ENCODE data around the gene MXD1.
"Not testable (repeated sequence)": the region's sequence is repeated elsewhere in the genome, so short reads cannot be mapped to it uniquely, and the experiment has no call there.

Gene MXD1

GRCh38 chr2:69892838-69893424, 22.0 kb upstream of the MXD1 start:
- no CpG with 5 or more reads among the region's 7 CpGs for WGBS (ENCODE audit: extremely low coverage, insufficient coverage, insufficient read length)
- H2BK12ac ChIP-seq (ENCODE audit: low read length); H2BK120ac ChIP-seq (ENCODE audit: insufficient read depth, low read length, poor library complexity); H3K79me2 ChIP-seq (ENCODE audit: control insufficient read depth, insufficient read depth, low read length, poor library complexity); H3K23ac ChIP-seq (ENCODE audit: low read length); H3K4ac ChIP-seq (ENCODE audit: low read depth, low read length); H3K14ac ChIP-seq (ENCODE audit: low read length); H2AK5ac ChIP-seq (ENCODE audit: low read length); H2BK5ac ChIP-seq (ENCODE audit: low read depth, low read length, poor library complexity); H3K4me3 ChIP-seq (ENCODE audit: low read depth, low read length); H3K18ac ChIP-seq (ENCODE audit: low read length); H3K4me1 ChIP-seq (ENCODE audit: control insufficient read depth in 1 of 2, insufficient read depth in 2 of 2, low read length in 2 of 2); H3K79me1 ChIP-seq (ENCODE audit: low read length); H4K91ac ChIP-seq (ENCODE audit: low read depth, low read length); H3K9me3 ChIP-seq (ENCODE audit: insufficient read depth, low read depth, low read length); H3K27me3 ChIP-seq (ENCODE audit: insufficient read depth, low read length); H2AFZ ChIP-seq (ENCODE audit: insufficient read depth, low read length, poor library complexity); H3K4me2 ChIP-seq (ENCODE audit: low read length); H3K9ac ChIP-seq (ENCODE audit: low read length); H4K12ac ChIP-seq (ENCODE audit: low read depth, low read length); H3K27ac ChIP-seq (ENCODE audit: low read depth, low read length): not testable (repeated sequence)
- Histone ChIP-seq H4K8ac (ENCODE audit: low read depth, low read length) (peak overlapping the region; percentile 74), H3K36me3 (ENCODE audit: control insufficient read depth in 1 of 2, insufficient read depth in 2 of 2, low read length in 2 of 2) (peaks cover 11 to 12% of the 10 kb centered on the region in 2 experiments)
- DNase-seq = peak in 1 of 2 donors; percentile 32

- Histone ChIP-seq H3K36me3 (ENCODE audit: control insufficient read depth in 1 of 2, insufficient read depth in 2 of 2, low read length in 2 of 2) (peaks cover 12 to 13% of the 10 kb centered on the region in 2 experiments), H3K4me1 (ENCODE audit: control insufficient read depth in 1 of 2, insufficient read depth in 2 of 2, low read length in 2 of 2) (peaks cover 3 to 6% of the 10 kb centered on the region in 2 experiments), H3K4ac (ENCODE audit: low read depth, low read length) (peak within 1 kb of the TSS; percentile 93), H4K8ac (ENCODE audit: low read depth, low read length) (peak within 1 kb of the TSS; percentile 90), H2BK120ac (ENCODE audit: insufficient read depth, low read length, poor library complexity) (peak within 1 kb of the TSS; percentile 7), H4K91ac (ENCODE audit: low read depth, low read length) (peak within 1 kb of the TSS; percentile 55), H3K9me3 (ENCODE audit: insufficient read depth, low read depth, low read length) (no peaks in the 10 kb centered on the region), H3K4me2 (ENCODE audit: low read length) (peak within 1 kb of the TSS; percentile 62), H2AFZ (ENCODE audit: insufficient read depth, low read length, poor library complexity) (peak within 1 kb of the TSS; percentile 86), H2AK5ac (ENCODE audit: low read length) (no peak within 1 kb of the TSS), H3K4me3 (ENCODE audit: low read depth, low read length) (peak within 1 kb of the TSS; percentile 78), H3K23ac (ENCODE audit: low read length) (no peak within 1 kb of the TSS), H2BK12ac (ENCODE audit: low read length) (no peak within 1 kb of the TSS), H3K79me1 (ENCODE audit: low read length) (peaks cover 4% of the 10 kb centered on the region), H3K14ac (ENCODE audit: low read length) (peak within 1 kb of the TSS; percentile 46), H3K18ac (ENCODE audit: low read length) (peak within 1 kb of the TSS; percentile 84), H3K27ac (ENCODE audit: low read depth, low read length) (peak within 1 kb of the TSS; percentile 3), H4K12ac (ENCODE audit: low read depth, low read length) (peak within 1 kb of the TSS; percentile 70), H3K27me3 (ENCODE audit: insufficient read depth, low read length) (no peaks in the 10 kb centered on the region), H3K9ac (ENCODE audit: low read length) (peak within 1 kb of the TSS; percentile 70), H2BK5ac (ENCODE audit: low read depth, low read length, poor library complexity) (peak within 1 kb of the TSS; percentile 26), H3K79me2 (ENCODE audit: control insufficient read depth, insufficient read depth, low read length, poor library complexity) (peaks cover 6% of the 10 kb centered on the region)
- DNase-seq = peak; percentile 46 to 73
- WGBS (ENCODE audit: extremely low coverage, insufficient coverage, insufficient read length) = no CpG with 5 or more reads among the region's 32 CpGs
Measured at GRCh38 chr2:69893684-69894551, 21.0 kb upstream of the MXD1 start, which contains the start of gene SNRNP27. Gene SNRNP27, plus strand, starts transcription at chr2:69893956. Its CDS starts 29 bp downstream, at chr2:69893985.

- H3K9me3 ChIP-seq (ENCODE audit: insufficient read depth, low read depth, low read length); H3K23ac ChIP-seq (ENCODE audit: low read length); H2AK5ac ChIP-seq (ENCODE audit: low read length); H4K91ac ChIP-seq (ENCODE audit: low read depth, low read length); H2BK120ac ChIP-seq (ENCODE audit: insufficient read depth, low read length, poor library complexity); H3K79me1 ChIP-seq (ENCODE audit: low read length); H2BK5ac ChIP-seq (ENCODE audit: low read depth, low read length, poor library complexity); H3K27me3 ChIP-seq (ENCODE audit: insufficient read depth, low read length); DNase-seq; H3K79me2 ChIP-seq (ENCODE audit: control insufficient read depth, insufficient read depth, low read length, poor library complexity); H3K4me3 ChIP-seq (ENCODE audit: low read depth, low read length); H3K4me1 ChIP-seq (ENCODE audit: control insufficient read depth in 1 of 2, insufficient read depth in 2 of 2, low read length in 2 of 2); H3K14ac ChIP-seq (ENCODE audit: low read length); H2AFZ ChIP-seq (ENCODE audit: insufficient read depth, low read length, poor library complexity); H3K18ac ChIP-seq (ENCODE audit: low read length); H3K9ac ChIP-seq (ENCODE audit: low read length); H2BK12ac ChIP-seq (ENCODE audit: low read length); H3K27ac ChIP-seq (ENCODE audit: low read depth, low read length): not testable (repeated sequence)
- no CpG with 5 or more reads among the region's 23 CpGs for WGBS (ENCODE audit: extremely low coverage, insufficient coverage, insufficient read length)
- Histone ChIP-seq H4K12ac (ENCODE audit: low read depth, low read length) (peak overlapping the region; percentile 39), H3K4ac (ENCODE audit: low read depth, low read length) (peak overlapping the region; percentile 93), H3K36me3 (ENCODE audit: control insufficient read depth in 1 of 2, insufficient read depth in 2 of 2, low read length in 2 of 2) (peaks cover 15 to 18% of the 10 kb centered on the region in 2 experiments), H3K4me2 (ENCODE audit: low read length) (peak overlapping the region; percentile 62), H4K8ac (ENCODE audit: low read depth, low read length) (peak overlapping the region; percentile 70)
Measured at GRCh38 chr2:69894737-69895136, 20.2 kb upstream of the MXD1 start.

DNA sequence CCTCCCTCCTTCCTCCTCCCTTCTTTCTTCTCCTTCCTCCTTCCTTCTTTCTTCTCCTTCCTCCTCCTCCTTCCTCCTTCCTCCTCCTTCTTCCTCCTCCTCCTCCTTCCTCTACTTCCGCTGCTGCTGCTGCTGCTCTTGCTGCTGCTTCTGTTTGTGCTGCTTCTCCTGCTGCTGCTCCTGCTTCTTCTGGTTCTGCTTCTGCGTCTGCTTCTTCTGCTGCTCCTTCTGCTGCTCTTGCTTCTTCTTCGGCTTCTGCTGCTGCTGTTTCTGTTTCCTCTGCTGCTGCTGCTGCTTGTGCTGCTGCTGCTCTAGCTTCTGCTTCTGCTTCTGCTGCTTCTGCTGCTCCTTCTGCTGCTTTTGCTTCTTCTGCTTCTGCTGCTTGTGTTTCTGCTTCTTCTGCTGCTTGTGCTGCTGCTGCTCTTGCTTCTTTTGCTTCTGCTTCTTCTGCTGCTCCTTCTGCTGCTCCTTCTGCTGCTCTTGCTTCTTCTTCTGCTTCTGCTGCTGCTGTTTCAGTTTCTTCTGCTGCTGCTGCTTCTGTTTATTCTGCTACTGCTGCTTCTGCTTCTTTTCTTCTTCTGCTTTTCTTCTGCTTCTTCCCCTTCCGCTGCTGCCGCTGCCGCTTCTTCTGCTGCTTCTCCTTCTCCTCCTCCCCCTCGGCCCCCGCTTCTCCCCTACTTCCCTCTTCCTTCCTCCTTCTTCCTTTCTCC, 12.5 kb upstream of the MXD1 start:
- Histone ChIP-seq H2AK5ac (ENCODE audit: low read length) (no peak overlapping the region), H3K4me3 (ENCODE audit: low read depth, low read length) (no peak overlapping the region), H3K18ac (ENCODE audit: low read length) (no peak overlapping the region), H3K36me3 (ENCODE audit: control insufficient read depth in 1 of 2, insufficient read depth in 2 of 2, low read length in 2 of 2) (peaks cover 12 to 23% of the 10 kb centered on the region in 2 experiments), H4K8ac (ENCODE audit: low read depth, low read length) (no peak overlapping the region), H3K14ac (ENCODE audit: low read length) (no peak overlapping the region), H3K4me1 (ENCODE audit: control insufficient read depth in 1 of 2, insufficient read depth in 2 of 2, low read length in 2 of 2) (no peaks in the 10 kb centered on the region), H3K27ac (ENCODE audit: low read depth, low read length) (no peak overlapping the region), H4K91ac (ENCODE audit: low read depth, low read length) (no peak overlapping the region), H3K4ac (ENCODE audit: low read depth, low read length) (no peak overlapping the region), H2BK120ac (ENCODE audit: insufficient read depth, low read length, poor library complexity) (no peak overlapping the region), H3K9me3 (ENCODE audit: insufficient read depth, low read depth, low read length) (no peaks in the 10 kb centered on the region), H3K79me2 (ENCODE audit: control insufficient read depth, insufficient read depth, low read length, poor library complexity) (no peaks in the 10 kb centered on the region), H4K12ac (ENCODE audit: low read depth, low read length) (no peak overlapping the region), H3K27me3 (ENCODE audit: insufficient read depth, low read length) (no peaks in the 10 kb centered on the region), H3K23ac (ENCODE audit: low read length) (no peak overlapping the region), H3K79me1 (ENCODE audit: low read length) (no peaks in the 10 kb centered on the region), H2BK5ac (ENCODE audit: low read depth, low read length, poor library complexity) (no peak overlapping the region), H3K4me2 (ENCODE audit: low read length) (no peak overlapping the region), H2AFZ (ENCODE audit: insufficient read depth, low read length, poor library complexity) (no peak overlapping the region), H3K9ac (ENCODE audit: low read length) (no peak overlapping the region), H2BK12ac (ENCODE audit: low read length) (no peak overlapping the region)
- no CpG with 5 or more reads among the region's 8 CpGs for WGBS (ENCODE audit: extremely low coverage, insufficient coverage, insufficient read length)
- DNase-seq = no peak

Data from trophoblast cell (in vitro differentiated cells and primary cell).